DMS 273 treated with DMSO at 0.1 percent for 48 hours (cell line): Measurements from ENCODE around the gene CHRNA3.
"Not testable (repeated sequence)": the region's sequence is repeated elsewhere in the genome, so short reads cannot be mapped to it uniquely, and the experiment has no call there.

Experiments
- DNase-seq: peaks from one replicate; lab custom pipeline; 2025; lab: John Stamatoyannopoulos, UW

The CHRNA3 gene

GRCh38 chr15:78617516-78617915, 3.3 kb downstream of the CHRNA3 start:
- DNase-seq = no peak

DNA sequence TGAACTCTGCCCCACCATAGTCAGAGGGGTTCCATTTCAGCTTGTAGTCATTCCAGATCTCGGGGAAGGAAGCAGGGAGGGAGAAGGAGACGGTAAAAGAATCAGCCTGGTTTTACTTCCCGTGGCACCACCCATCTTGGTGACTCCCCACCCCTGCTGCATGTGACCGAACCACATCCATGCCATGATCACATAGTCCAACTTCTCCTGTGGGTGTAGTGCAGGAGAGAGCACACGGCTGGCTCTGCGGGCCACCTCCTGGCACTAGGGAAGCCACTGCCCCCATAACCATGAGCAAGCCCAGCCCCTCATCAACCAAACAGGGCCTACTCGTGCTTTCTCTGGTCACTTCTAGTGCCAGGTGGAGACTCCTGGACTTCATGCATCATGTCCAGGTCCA, 3.7 kb downstream of the CHRNA3 start:
- DNase-seq = no peak

GRCh38 chr15:78616506-78616905, 4.3 kb downstream of the CHRNA3 start:
- no peak for DNase-seq

DNA sequence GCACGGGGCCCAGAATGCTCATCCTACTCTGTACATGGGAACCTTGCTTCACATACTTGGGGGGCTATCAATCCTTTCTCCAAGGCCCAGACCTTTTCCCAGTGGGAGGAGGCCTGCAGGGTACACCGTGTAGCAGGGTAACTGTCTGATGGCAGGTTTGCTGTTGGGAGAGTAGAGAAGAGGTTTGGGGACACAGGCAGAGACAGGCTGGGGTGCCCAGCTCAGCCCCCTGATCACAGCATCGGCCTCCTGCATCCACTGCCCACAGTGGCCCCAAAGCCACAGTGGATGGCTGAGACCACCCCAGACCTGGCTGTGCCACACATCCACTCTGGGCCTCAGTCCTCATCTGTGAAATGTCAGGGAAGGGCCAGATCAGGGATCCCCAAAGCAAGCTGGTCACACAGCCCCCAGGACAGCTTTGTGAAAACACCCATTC, 5.6 kb downstream of the CHRNA3 start:
- DNase-seq = no peak

GRCh38 chr15:78614021-78614420, 6.8 kb downstream of the CHRNA3 start:
- no peak for DNase-seq

- not testable (repeated sequence) for DNase-seq
These were observed 11.2 kb downstream of the CHRNA3 start for GRCh38 chr15:78609551-78609950.

DNA sequence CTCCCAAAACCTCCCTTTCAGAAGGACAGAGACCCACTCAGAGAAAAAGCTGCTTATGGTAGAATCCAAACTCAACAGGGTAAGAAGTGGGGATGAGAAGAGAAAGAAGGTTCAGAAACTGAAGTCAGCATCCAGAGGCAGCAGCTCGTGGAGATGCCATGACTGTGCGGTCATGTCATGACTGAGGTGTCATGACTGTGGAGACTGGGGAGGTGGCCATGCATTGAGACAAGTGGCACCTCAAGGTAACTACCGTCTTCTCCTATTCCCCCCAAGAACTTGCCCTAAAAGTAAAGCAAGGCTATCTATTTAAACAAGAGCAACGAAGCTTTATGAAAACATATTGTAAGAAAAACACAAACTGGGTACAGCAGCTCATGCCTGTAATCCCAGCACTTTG, 15.1 kb downstream of the CHRNA3 start:
- DNase-seq = no peak

GRCh38 chr15:78605201-78605600, 15.6 kb downstream of the CHRNA3 start:
- no peak for DNase-seq

- no peak for DNase-seq
These were observed 16.4 kb downstream of the CHRNA3 start for GRCh38 chr15:78604420-78604819.

DNA sequence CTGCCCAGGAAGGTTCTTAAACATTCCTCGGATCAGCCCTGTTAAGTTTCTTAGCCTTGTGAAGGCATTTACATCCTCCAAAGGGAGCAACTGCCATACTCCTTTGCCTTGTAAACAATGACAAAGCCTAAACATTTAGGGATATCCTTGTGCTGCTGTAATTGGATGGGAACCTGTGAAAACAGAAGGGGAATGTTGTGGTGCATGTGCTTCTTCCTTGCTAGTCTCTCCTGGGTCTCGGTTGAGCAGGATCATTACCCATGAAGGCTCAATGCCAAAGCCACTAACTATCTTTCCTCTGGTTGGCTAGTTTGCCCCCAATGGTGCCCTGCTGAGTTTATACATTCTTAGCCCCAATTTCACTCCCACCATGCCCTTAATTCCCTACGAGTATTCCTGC, 17.3 kb downstream of the CHRNA3 start:
- no peak for DNase-seq

DNA sequence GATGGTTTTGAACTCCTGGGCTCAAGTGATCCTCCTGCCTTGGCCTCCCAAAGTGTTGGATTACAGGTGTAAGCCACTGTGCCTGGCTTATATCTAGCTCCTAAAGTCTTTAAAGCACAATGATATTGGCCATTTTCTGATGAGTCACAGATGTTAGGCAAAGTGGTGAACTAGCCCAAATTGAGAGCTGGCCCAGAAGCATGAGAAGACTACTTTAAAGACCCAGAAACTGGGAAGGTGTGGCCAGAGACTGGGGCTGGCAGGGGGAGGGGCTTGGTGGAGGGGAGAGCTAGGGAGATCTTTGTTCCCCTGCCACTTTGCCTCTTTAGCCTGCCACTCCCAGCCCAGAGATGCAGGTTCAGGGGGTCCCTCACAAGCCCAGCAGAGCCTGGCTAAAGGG, 21.6 kb downstream of the CHRNA3 start:
- DNase-seq = no peak

DNA sequence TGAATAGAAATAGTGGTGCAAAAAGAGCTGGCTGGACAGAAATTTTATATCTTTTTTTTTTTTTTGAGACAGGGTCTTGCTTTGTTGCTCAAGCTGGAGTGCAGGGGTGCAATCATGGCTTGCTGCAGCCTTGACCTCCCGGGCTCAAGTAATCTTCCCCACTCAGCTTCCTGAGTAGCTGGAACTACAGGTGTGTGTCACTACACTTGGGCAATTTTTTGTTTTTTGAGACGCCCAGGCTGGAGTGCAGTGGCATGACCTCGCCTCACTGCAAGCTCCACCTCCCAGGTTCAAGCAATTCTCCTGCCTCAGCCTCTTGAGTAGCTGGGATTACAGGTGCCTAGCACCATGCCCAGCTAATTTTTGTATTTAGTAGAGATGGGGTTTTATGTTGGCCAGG, 22.4 kb downstream of the CHRNA3 start:
- DNase-seq = no peak

- no peak for DNase-seq
These were observed 23.2 kb downstream of the CHRNA3 start for GRCh38 chr15:78597583-78597982.

DNA sequence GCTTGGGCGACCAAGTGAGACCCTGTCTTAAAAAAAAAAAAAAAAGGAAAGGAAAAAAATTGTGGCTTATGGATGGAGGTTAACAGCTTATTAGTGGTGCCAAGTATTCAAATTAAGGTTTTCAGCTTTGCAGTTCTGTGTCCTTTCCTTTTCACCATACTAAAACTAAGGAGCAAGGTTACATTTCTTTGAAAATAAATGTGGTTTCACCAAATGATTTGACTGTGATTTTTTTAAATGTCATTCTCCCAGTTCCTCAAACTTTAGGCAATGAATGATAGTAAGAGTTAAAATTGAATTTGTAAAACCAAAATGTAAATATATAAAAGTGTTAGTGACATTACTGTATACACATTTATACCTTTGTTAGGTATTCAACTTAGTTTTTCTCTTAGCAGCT, 45.9 kb downstream of the CHRNA3 start:
- DNase-seq = no peak

GRCh38 chr15:78573416-78573815, 47.4 kb downstream of the CHRNA3 start:
- no peak for DNase-seq

GRCh38 chr15:78571382-78571781, 49.4 kb downstream of the CHRNA3 start:
- DNase-seq = no peak

DNA sequence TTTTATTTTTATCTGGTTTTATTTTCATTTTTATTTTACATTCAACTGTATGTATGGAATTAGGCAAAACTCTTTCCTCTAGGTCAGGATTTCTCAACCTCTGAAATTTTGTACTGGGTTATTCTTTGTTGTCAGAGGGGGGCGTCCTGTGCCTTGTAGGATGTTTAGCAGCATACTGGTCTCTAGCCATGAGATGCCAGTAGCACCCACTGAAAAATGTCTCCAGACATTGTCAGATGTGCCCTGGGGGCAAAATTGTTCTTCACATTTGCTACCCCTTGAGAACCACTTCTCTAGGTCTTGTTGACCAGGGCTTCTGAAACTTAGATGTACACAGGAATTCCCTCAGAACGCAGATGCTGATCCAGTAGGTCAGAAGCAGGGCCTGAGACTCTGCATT, 50.1 kb downstream of the CHRNA3 start:
- DNase-seq = no peak

GRCh38 chr15:78567531-78567930, 53.3 kb downstream of the CHRNA3 start:
- no peak for DNase-seq

DNA sequence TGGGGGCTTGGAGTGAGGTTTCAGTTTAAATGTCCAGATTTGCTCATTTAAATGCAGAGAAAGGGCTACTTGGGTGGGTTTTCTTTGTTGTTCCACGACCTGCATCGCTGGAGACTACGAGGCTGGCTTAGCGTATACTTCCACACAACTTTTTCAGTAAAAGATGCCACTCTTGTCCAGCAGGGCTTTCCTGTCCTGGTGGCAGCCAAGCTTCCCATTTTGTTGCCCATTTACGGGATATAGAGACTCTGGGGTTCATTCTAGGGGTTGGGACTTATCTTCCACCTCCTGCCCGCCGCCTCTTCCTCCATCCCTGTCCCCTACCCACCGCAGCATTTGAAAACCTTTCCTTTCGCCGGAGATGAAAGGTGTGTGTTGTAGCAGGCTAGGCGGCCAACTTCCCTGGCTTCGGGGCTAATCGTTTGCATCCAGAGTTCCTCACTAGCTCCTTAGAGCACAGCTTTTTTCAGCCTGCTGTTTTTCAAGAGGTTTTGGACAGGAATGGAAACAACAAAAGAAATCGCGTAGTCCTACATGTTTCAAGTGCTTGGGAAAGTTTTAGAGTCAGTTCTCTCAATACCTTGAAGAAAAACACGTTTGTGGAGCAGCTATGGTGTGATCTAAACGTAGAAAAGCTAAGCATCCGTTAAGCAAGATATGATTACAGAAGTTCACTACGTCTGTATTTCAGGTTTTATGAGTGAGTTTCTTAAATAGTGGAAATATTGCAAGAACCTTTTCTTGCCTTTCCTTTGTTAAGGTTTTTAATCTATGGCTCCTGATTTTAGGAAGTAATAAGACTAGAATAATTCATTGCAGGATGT, 54.6 kb downstream of the CHRNA3 start:
- DNase-seq = no peak

- DNase-seq = peak; percentile 54
These were observed 55.5 kb downstream of the CHRNA3 start, which contains the start of gene CHRNA5 for GRCh38 chr15:78565097-78565950. TSS of gene CHRNA5 (plus strand) at chr15:78565520. CDS start at chr15:78565720, 200 bp downstream.

DNA sequence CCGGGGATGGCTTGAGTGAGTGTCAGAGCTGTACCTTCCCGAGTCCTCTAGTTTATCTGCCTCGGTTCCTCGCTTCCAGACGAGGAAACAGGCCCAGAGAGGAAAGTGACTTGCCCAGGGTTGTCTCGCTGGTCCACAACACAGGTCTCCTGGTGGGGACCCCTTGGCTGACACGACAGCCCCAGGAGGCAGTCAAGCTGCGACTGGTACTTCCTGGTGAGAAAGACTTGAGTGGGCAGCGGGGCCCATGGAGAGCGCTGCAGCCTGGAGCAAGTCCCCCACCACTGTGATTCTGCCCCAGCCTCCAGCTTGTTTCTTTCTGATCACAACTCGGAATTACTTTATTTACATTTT, 56.1 kb downstream of the CHRNA3 start:
- DNase-seq = no peak

- DNase-seq = no peak
These were observed 57.7 kb downstream of the CHRNA3 start for GRCh38 chr15:78563092-78563491.

- no peak for DNase-seq
These were observed 59.3 kb downstream of the CHRNA3 start for GRCh38 chr15:78561490-78561889.
